PC-9 (cell line): ENCODE data around the gene CNDP1. TPM values are rescaled to one million over a fixed set of nuclear protein-coding genes. Genes with fewer than 3 reads are reported as not detected.

Source experiments
- BruUV-seq: library from RNA; stranded (reverse); fragments of 400-500 nt; replicated peaks from 2 replicates; lab custom pipeline; 2021; lab: Mats Ljungman, UMichigan
- CTCF ChIA-PET: fragments of 300-600 bp; sonication (Branson Sonifier 250); formaldehyde crosslinking; loops from one replicate; lab custom pipeline; 2022; ENCODE audit warnings: antibody characterized with exemption; lab: Charles Lee
- POLR2A ChIA-PET: fragments of 300-600 bp; sonication (Branson Sonifier 250); formaldehyde crosslinking; loops from one replicate; lab custom pipeline; 2022; ENCODE audit warnings: antibody characterized with exemption; ENCODE audit not compliant: unreplicated experiment; lab: Charles Lee
- DNase-seq, 2 experiments: peaks; one replicate each; pipeline versions ENCODE4 v3.0.0 to v3.0.0-alpha.2; 2015 to 2022; ENCODE audit warnings: mixed read lengths in 1 of 2
- H2AFZ ChIP-seq: fragments of 200-600 bp; sonication (generic); 2 replicates; pipeline ENCODE4 v1.8.1; 2017; ENCODE audit warnings: antibody characterized with exemption
- H3F3A ChIP-seq: fragments of 200-600 bp; sonication (generic); 2 replicates; pipeline ENCODE4 v1.8.1; 2017; ENCODE audit warnings: antibody characterized with exemption, mild to moderate bottlenecking, low read depth; ENCODE audit not compliant: insufficient read depth
- H3K27ac ChIP-seq: fragments of 200-600 bp; sonication (generic); 2 replicates; pipeline ENCODE4 v1.6.1; 2016; ENCODE audit warnings: mixed run types
- H3K27me3 ChIP-seq: fragments of 200-600 bp; sonication (generic); 2 replicates; pipeline ENCODE4 v1.6.1; 2016; ENCODE audit warnings: low read depth, mixed run types; ENCODE audit not compliant: insufficient read depth
- H3K36me3 ChIP-seq: fragments of 200-600 bp; sonication (generic); 2 replicates; pipeline ENCODE4 v1.6.1; 2016; ENCODE audit warnings: low read depth, mixed run types
- H3K4me1 ChIP-seq: fragments of 200-600 bp; sonication (generic); replicated peaks from 2 replicates; pipeline ENCODE4 v1.6.1; 2016; ENCODE audit warnings: mixed run types; ENCODE audit not compliant: insufficient read depth
- H3K4me2 ChIP-seq: fragments of 200-600 bp; sonication (generic); 2 replicates; pipeline ENCODE4 v1.6.1; 2017; ENCODE audit warnings: mixed run types
- H3K4me3 ChIP-seq: fragments of 200-600 bp; sonication (generic); 2 replicates; pipeline ENCODE4 v1.6.1; 2016; ENCODE audit warnings: mixed run types
- H3K79me2 ChIP-seq: fragments of 200-600 bp; sonication (generic); 2 replicates; pipeline ENCODE4 v1.6.1; 2017; ENCODE audit warnings: low read depth, mixed run types
- H3K9me2 ChIP-seq: fragments of 200-600 bp; sonication (generic); 2 replicates; pipeline ENCODE4 v1.8.1; 2017; ENCODE audit warnings: mild to moderate bottlenecking; ENCODE audit not compliant: insufficient read depth
- H3K9me3 ChIP-seq: fragments of 200-600 bp; sonication (generic); 2 replicates; pipeline ENCODE4 v1.8.1; 2016; ENCODE audit warnings: low read depth; ENCODE audit not compliant: insufficient read depth
- H4K20me1 ChIP-seq: fragments of 200-600 bp; sonication (generic); 2 replicates; pipeline ENCODE4 v1.8.1; 2017; ENCODE audit not compliant: insufficient read depth
- EZH2 ChIP-seq: fragments of 200-600 bp; sonication (generic); IDR thresholded peaks from 2 replicates; pipeline ENCODE4 v1.8.0; 2017; ENCODE audit warnings: antibody characterized with exemption, low read depth
- intact Hi-C: fragments of 100-400 bp; cut with micrococcal nuclease; formaldehyde crosslinking; loops from one replicate; pipeline ENCODE4 v1.10.0; 2022; ENCODE audit not compliant: unreplicated experiment
- total RNA-seq: library from RNA; stranded (reverse); gene quantifications from 2 replicates; pipeline ENCODE4 v1.2.3, GENCODE V29; 2021
- TF ChIP-seq, protein P1 (sequence below): fragments of 200-600 bp; sonication (generic); conservative IDR thresholded peaks from 2 replicates; pipeline ENCODE4 v1.6.1; 2017; ENCODE audit warnings: mixed run types, antibody characterized with exemption, mild to moderate bottlenecking, moderate library complexity

Gene CNDP1
- total RNA-seq, 1 experiment from 2014 or later = not detected

DNA sequence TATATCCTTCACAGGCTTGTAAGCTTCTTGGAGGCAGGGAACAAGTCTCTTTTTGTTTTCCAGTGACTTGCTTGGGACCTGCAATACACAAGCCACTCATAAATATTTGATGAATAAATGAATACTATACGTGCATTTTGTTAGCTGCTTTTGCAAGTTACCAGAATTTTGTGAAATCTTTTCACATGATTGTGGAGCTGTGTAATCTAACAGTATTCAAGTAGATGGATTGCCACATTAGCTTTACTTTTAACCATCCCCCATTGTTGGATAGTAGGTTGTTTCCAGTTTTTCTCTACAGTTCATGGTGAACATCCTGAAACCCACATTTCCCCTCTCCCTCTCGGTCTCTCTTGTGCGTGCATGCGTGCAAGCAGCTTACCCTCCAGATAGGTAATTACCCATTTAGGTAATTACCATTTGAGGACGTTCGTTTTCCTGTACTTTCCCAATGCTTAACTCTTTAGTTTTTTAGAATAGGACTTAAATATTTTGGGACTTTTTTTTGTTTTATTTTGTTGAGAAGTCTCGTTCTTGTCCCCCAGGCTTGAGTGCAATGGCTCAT is 75.8 kb downstream of the CNDP1 start:
- no peaks in the 10 kb centered on the region for H3K4me1 ChIP-seq

DNA sequence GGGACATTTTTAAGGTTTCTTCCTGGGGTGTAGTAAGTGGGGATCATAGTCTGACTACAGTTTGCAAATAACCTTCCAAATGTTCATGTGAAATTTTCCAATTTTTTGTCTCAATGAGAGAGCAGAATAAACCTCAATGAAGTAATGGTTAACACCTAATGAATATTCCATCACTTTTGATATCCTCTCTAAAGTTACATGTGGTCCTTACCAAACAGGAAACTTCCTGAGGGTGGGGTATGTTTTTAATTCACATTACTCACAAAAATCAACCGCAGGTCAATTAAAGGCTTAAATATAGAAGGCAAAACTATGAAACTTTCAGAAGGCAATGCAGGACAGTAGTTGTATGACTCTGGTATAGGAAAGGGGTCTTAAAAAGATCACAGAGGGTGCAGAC is 76.6 kb downstream of the CNDP1 start:
- no peak for DNase-seq
- H3K4me2 ChIP-seq = no peak overlapping the region
- H2AFZ ChIP-seq = no peak overlapping the region
- CTCF ChIA-PET = no interaction called here
- peaks cover 6% of the 10 kb centered on the region for H3K4me1 ChIP-seq
- TF ChIP-seq, protein P1, sequence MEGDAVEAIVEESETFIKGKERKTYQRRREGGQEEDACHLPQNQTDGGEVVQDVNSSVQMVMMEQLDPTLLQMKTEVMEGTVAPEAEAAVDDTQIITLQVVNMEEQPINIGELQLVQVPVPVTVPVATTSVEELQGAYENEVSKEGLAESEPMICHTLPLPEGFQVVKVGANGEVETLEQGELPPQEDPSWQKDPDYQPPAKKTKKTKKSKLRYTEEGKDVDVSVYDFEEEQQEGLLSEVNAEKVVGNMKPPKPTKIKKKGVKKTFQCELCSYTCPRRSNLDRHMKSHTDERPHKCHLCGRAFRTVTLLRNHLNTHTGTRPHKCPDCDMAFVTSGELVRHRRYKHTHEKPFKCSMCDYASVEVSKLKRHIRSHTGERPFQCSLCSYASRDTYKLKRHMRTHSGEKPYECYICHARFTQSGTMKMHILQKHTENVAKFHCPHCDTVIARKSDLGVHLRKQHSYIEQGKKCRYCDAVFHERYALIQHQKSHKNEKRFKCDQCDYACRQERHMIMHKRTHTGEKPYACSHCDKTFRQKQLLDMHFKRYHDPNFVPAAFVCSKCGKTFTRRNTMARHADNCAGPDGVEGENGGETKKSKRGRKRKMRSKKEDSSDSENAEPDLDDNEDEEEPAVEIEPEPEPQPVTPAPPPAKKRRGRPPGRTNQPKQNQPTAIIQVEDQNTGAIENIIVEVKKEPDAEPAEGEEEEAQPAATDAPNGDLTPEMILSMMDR = no peak
- no peak for TF ChIP-seq EZH2
- H3F3A ChIP-seq = peaks cover 2% of the 10 kb centered on the region; the same call in 1 of the 2 replicates
- intact Hi-C loops = no loop called here
- BruUV-seq = no TSS peak
- H3K4me3 ChIP-seq = no peak overlapping the region
- H3K27me3 ChIP-seq = no peaks in the 10 kb centered on the region
- H3K36me3 ChIP-seq = no peaks in the 10 kb centered on the region
- H4K20me1 ChIP-seq = peaks cover 7% of the 10 kb centered on the region; the same call in 1 of the 2 replicates
- 0 out of 2 replicates have a peak, but pooled peaks cover 6% of the 10 kb centered on the region for H3K79me2 ChIP-seq
- no peaks in the 10 kb centered on the region for H3K9me2 ChIP-seq
- H3K27ac ChIP-seq = no peak overlapping the region
- POLR2A ChIA-PET = no interaction called here
- H3K9me3 ChIP-seq = peaks cover 4% of the 10 kb centered on the region; the same call in 1 of the 2 replicates

More for the DNA sequence above, 75.8 kb downstream of the CNDP1 start:
- 0 out of 2 replicates have a peak, but pooled peaks cover 6% of the 10 kb centered on the region for H3K79me2 ChIP-seq
- CTCF ChIA-PET = no interaction called here
- no peak overlapping the region for H2AFZ ChIP-seq
- H3K36me3 ChIP-seq = no peaks in the 10 kb centered on the region
- H3K9me3 ChIP-seq = peaks cover 4% of the 10 kb centered on the region; the same call in 1 of the 2 replicates
- peaks cover 7% of the 10 kb centered on the region; the same call in 1 of the 2 replicates for H4K20me1 ChIP-seq
- H3K4me2 ChIP-seq = no peak overlapping the region
- no peaks in the 10 kb centered on the region for H3F3A ChIP-seq
- no peak overlapping the region for H3K27ac ChIP-seq
- H3K27me3 ChIP-seq = no peaks in the 10 kb centered on the region
- BruUV-seq = no TSS peak
- TF ChIP-seq, protein P1 = no peak
- no peak for TF ChIP-seq EZH2
- no peak overlapping the region for H3K4me3 ChIP-seq
- intact Hi-C loops = no loop called here
- POLR2A ChIA-PET = no interaction called here
- no peak for DNase-seq
- H3K9me2 ChIP-seq = no peaks in the 10 kb centered on the region

DNA sequence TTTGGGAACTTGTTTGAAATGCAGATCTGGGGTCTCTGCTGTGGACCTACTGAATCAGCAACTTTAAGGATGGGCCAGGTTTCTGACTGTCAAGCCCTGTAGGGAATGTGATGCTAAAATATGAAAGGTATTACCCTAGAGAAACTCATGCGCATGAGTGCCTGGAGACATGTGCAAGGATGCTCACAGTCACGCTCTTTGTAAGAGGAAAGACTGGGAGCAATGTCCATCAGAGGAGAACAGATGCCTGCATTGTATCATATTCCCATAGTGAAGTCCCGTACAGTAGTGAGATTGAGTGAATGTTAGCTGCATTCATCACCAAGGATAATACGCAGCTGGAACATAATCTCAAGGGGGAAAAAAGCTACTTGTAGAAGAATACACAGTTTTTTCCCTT is 77.5 kb downstream of the CNDP1 start:
- H3K9me2 ChIP-seq = no peaks in the 10 kb centered on the region
- H3K79me2 ChIP-seq = 0 out of 2 replicates have a peak, but pooled peaks cover 5% of the 10 kb centered on the region
- peaks cover 14% of the 10 kb centered on the region for H3K4me1 ChIP-seq
- intact Hi-C loops = no loop called here
- ChIA-PET CTCF (no interaction called here), POLR2A (no interaction called here)
- H3K27me3 ChIP-seq = no peaks in the 10 kb centered on the region
- no peak overlapping the region for H3K27ac ChIP-seq
- no peak overlapping the region for H3K4me3 ChIP-seq
- no peaks in the 10 kb centered on the region for H3K36me3 ChIP-seq
- H3K4me2 ChIP-seq = no peak overlapping the region
- peaks cover 10% of the 10 kb centered on the region; the same call in 1 of the 2 replicates for H3F3A ChIP-seq
- BruUV-seq = no TSS peak
- no peak for DNase-seq
- TF ChIP-seq EZH2 = no peak
- TF ChIP-seq, protein P1 = no peak
- no peak overlapping the region for H2AFZ ChIP-seq
- peaks cover 4% of the 10 kb centered on the region; the same call in 1 of the 2 replicates for H3K9me3 ChIP-seq
- H4K20me1 ChIP-seq = peaks cover 7% of the 10 kb centered on the region; the same call in 1 of the 2 replicates
